Smooth muscle cell (in vitro differentiated cells): ENCODE results near the gene JCAD. TPM values are rescaled to one million over a fixed set of nuclear protein-coding genes. Genes with fewer than 3 reads are reported as not detected.
A peak's percentile ranks its signal among the peaks of the same experiment; 100 is the strongest.

Experiments used
- DNase-seq: peaks from one replicate; lab custom pipeline; 2025; ENCODE audit not compliant: unreplicated experiment; lab: John Stamatoyannopoulos, UW
- H2AFZ ChIP-seq: fragments of 200-600 bp; sonication (generic); 2 replicates; pipeline ENCODE4 v1.6.0; 2016; ENCODE audit warnings: antibody characterized with exemption, low read depth, mild to moderate bottlenecking
- H3F3A ChIP-seq: fragments of 200-600 bp; sonication (generic); 2 replicates; pipeline ENCODE4 v1.6.0; 2017; ENCODE audit warnings: antibody characterized with exemption, low read depth
- H3K27ac ChIP-seq: fragments of 200-600 bp; sonication (generic); 2 replicates; pipeline ENCODE4 v1.5.1; 2016; ENCODE audit warnings: low read depth, mild to moderate bottlenecking
- H3K27me3 ChIP-seq: fragments of 200-600 bp; sonication (generic); 2 replicates; pipeline ENCODE4 v1.6.1; 2016; ENCODE audit warnings: low read depth, mild to moderate bottlenecking
- H3K36me3 ChIP-seq: fragments of 200-600 bp; sonication (generic); 2 replicates; pipeline ENCODE4 v1.5.1; 2016; ENCODE audit warnings: low read depth
- H3K4me1 ChIP-seq: fragments of 200-600 bp; sonication (generic); 2 replicates; pipeline ENCODE4 v1.5.1; 2016; ENCODE audit warnings: low read depth
- H3K4me2 ChIP-seq: fragments of 200-600 bp; sonication (generic); 2 replicates; pipeline ENCODE4 v1.6.0; 2016; ENCODE audit warnings: mild to moderate bottlenecking
- H3K4me3 ChIP-seq: fragments of 200-600 bp; sonication (generic); 2 replicates; pipeline ENCODE4 v1.5.1; 2016; ENCODE audit warnings: mild to moderate bottlenecking
- H3K79me2 ChIP-seq: fragments of 200-600 bp; sonication (generic); 2 replicates; pipeline ENCODE4 v1.6.0; 2016; ENCODE audit warnings: low read depth, mild to moderate bottlenecking
- H3K9ac ChIP-seq: fragments of 200-600 bp; sonication (generic); 2 replicates; pipeline ENCODE4 v1.6.0; 2016; ENCODE audit warnings: low read depth
- H3K9me3 ChIP-seq: fragments of 200-600 bp; sonication (generic); replicated peaks from 2 replicates; pipeline ENCODE4 v1.5.1; 2016; ENCODE audit warnings: low read depth
- H4K20me1 ChIP-seq: fragments of 200-600 bp; sonication (generic); 2 replicates; pipeline ENCODE4 v1.6.0; 2016; ENCODE audit warnings: low read depth
- CTCF ChIP-seq: fragments of 200-600 bp; sonication (generic); IDR thresholded peaks from 2 replicates; pipeline ENCODE4 v1.5.1; 2017; ENCODE audit warnings: borderline replicate concordance, mild to moderate bottlenecking, antibody characterized with exemption; ENCODE audit not compliant: insufficient read depth, poor library complexity, severe bottlenecking
- WGBS: methylation state at CpG from one replicate; pipeline ENCODE4 v1.1.7; 2016; ENCODE audit warnings: low lambda C conversion rate; 5-methylcytosine and 5-hydroxymethylcytosine counted together
- polyA plus RNA-seq: library from polyadenylated mRNA; unstranded; fragments of >200 nt; fragmentation: Nextera tagmentation; extraction: Ambion mirVana; gene quantifications from 2 replicates; pipeline ENCODE4 v1.2.1, GENCODE V29; 2016
- total RNA-seq: library from RNA; depleted of rRNA; stranded (reverse); fragments of >200 nt; gene quantifications from 2 replicates; pipeline ENCODE4 v1.2.3, GENCODE V29; 2014

The JCAD gene
- total and polyA plus RNA-seq, 2 experiments from 2014 or later, result 7.5 to 7.8 TPM

DNA sequence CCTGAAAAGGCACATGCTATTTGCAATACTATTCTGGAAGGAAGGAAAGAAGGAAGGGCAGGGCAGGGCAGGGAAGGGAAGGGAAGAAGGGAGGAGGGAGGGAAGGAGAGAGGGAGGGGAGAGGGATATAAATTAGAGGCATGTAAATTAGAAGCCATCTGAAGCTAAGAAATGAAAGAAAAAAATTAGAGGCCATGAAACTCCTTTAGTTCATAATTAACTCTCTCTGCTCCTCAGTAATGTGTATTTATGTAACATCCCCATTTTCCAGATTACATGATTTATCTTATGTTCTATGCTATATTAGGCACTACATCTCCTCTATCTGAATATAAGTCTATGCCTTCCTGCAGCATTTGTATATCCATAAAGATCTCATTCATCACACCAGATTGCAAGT, 12.7 kb upstream of the JCAD start:
- Histone ChIP-seq H3K36me3 (no peaks in the 10 kb centered on the region), H3F3A (no peaks in the 10 kb centered on the region), H3K27me3 (no peaks in the 10 kb centered on the region), H3K4me3 (no peak overlapping the region), H3K79me2 (no peaks in the 10 kb centered on the region), H3K4me1 (no peaks in the 10 kb centered on the region), H3K4me2 (no peak overlapping the region), H3K9ac (no peak overlapping the region), H2AFZ (no peak overlapping the region), H3K9me3 (no peaks in the 10 kb centered on the region), H4K20me1 (no peaks in the 10 kb centered on the region), H3K27ac (no peak overlapping the region)
- no peak for DNase-seq
- no peak for TF ChIP-seq CTCF

DNA sequence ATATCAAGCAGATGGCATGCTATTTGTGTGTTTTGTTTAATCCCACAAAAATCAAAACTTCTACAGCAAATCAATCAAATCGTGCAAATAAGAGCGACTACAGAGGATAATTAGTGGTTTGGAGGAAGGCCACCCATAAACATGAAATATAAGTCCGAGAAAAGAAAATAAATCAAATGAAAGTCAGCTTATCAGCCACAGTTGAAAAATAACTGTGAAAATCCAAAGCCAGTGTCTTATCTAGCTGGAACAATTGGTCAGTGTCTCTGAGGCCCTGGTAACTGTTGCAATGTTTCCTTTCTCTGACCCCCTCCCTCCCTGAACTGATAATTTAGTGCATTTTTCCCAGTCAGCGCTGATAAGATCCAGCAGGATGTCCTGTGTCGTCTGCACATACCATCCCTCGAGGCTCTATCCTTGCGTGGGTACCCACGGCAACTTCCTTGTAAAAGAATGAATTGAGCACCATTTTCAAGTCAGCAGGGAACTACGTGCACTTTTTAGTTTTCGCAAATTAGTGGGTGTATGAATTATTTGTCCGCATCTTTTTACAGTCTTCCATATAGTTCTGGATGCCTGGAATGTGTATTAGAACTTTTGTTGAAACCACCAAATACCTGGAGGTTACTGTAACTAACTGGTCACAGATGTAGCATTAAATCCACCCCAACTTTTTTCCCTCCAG, 10.8 kb upstream of the JCAD start:
- Histone ChIP-seq H3K9me3 (no peaks in the 10 kb centered on the region), H2AFZ (no peak overlapping the region), H3F3A (no peaks in the 10 kb centered on the region), H3K4me3 (no peak overlapping the region), H3K27ac (no peak overlapping the region), H4K20me1 (no peaks in the 10 kb centered on the region), H3K9ac (no peak overlapping the region), H3K36me3 (no peaks in the 10 kb centered on the region), H3K27me3 (no peaks in the 10 kb centered on the region), H3K4me2 (peak overlapping the region; percentile 21), H3K4me1 (no peaks in the 10 kb centered on the region), H3K79me2 (no peaks in the 10 kb centered on the region)
- WGBS, result 33% methylated on average over 11 of the region's 11 CpGs
- TF ChIP-seq CTCF, result no peak
- no peak for DNase-seq

DNA sequence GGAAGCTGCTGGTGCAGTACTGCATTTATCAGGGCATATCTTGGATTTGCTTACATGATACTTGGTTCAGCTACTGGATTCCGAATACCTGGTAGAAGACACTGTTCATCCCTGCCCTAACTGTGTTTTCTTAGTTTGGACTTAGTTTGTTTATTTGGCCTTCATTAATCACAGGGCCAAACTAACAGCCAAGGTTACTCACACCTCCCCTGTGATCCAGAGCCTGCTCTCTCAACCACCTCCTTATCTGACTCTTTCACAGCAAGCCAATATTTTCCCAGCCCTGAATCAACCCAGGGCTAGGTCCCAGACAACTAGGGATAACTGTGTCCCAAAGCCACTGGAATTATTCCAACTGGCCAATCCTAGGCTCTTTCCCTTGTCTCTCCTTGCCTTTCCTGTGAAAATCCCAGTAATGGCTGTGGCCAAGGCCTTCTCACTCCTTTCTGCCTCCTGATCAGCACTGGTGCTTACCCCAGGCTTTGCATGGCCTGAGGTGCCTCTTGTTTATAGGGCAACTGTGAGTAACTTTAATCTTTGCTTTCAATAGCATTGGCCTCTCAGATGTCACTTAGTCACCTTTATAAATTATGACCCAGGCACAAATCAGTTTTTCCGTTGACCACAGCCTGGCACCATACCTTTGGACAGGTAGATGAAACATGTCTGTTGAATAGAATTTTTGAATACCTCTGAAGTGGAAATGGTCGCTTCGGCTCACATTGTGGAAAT, 9.3 kb upstream of the JCAD start:
- Histone ChIP-seq H3K9me3 (no peaks in the 10 kb centered on the region), H3K4me3 (no peak overlapping the region), H3K79me2 (no peaks in the 10 kb centered on the region), H3K9ac (no peak overlapping the region), H3K36me3 (no peaks in the 10 kb centered on the region), H2AFZ (no peak overlapping the region), H3K4me2 (no peak overlapping the region), H3F3A (no peaks in the 10 kb centered on the region), H4K20me1 (no peaks in the 10 kb centered on the region), H3K27me3 (no peaks in the 10 kb centered on the region), H3K4me1 (no peaks in the 10 kb centered on the region), H3K27ac (no peak overlapping the region)
- 80% methylated on average over 4 of the region's 4 CpGs for WGBS
- DNase-seq, result no peak
- no peak for TF ChIP-seq CTCF
